Hepatocyte (in vitro differentiated cells): ENCODE data around the gene CEACAM20. TPM values are rescaled to one million over a fixed set of nuclear protein-coding genes. Genes with fewer than 3 reads are reported as not detected.

ENCODE experiments used
- DNase-seq: peaks from one replicate; pipeline ENCODE4 v3.0.0-alpha.2; 2016; ENCODE audit warnings: low spot score
- H2AFZ ChIP-seq: fragments of 200-600 bp; sonication (generic); 2 replicates; pipeline ENCODE4 v1.6.0; 2016; ENCODE audit warnings: antibody characterized with exemption, mild to moderate bottlenecking
- H3K27ac ChIP-seq: fragments of 200-600 bp; sonication (generic); 2 replicates; pipeline ENCODE4 v1.5.1; 2016; ENCODE audit warnings: mild to moderate bottlenecking
- H3K27me3 ChIP-seq: fragments of 200-600 bp; sonication (generic); 2 replicates; pipeline ENCODE4 v1.6.1; 2016
- H3K36me3 ChIP-seq: fragments of 200-600 bp; sonication (generic); replicated peaks from 2 replicates; pipeline ENCODE4 v1.5.1; 2016; ENCODE audit warnings: low read depth; ENCODE audit not compliant: insufficient read depth
- H3K4me1 ChIP-seq: fragments of 200-600 bp; sonication (generic); 2 replicates; pipeline ENCODE4 v1.5.1; 2016; ENCODE audit warnings: mild to moderate bottlenecking, moderate library complexity; ENCODE audit not compliant: insufficient read depth
- H3K4me2 ChIP-seq: fragments of 200-600 bp; sonication (generic); 2 replicates; pipeline ENCODE4 v1.6.0; 2016
- H3K4me3 ChIP-seq: fragments of 200-600 bp; sonication (generic); 2 replicates; pipeline ENCODE4 v1.5.1; 2016; ENCODE audit warnings: mild to moderate bottlenecking
- H3K79me2 ChIP-seq: fragments of 200-600 bp; sonication (generic); 2 replicates; pipeline ENCODE4 v1.6.0; 2017; ENCODE audit warnings: mild to moderate bottlenecking
- H3K9me2 ChIP-seq: fragments of 200-600 bp; sonication (generic); replicated peaks from 2 replicates; pipeline ENCODE4 v1.6.0; 2017; ENCODE audit warnings: mild to moderate bottlenecking; ENCODE audit not compliant: insufficient read depth
- H3K9me3 ChIP-seq: fragments of 200-600 bp; sonication (generic); 2 replicates; pipeline ENCODE4 v1.5.1; 2016; ENCODE audit warnings: low read depth, mild to moderate bottlenecking
- H4K20me1 ChIP-seq: fragments of 200-600 bp; sonication (generic); 2 replicates; pipeline ENCODE4 v1.6.0; 2016; ENCODE audit warnings: mild to moderate bottlenecking; ENCODE audit not compliant: insufficient read depth, poor library complexity, severe bottlenecking
- CTCF ChIP-seq: fragments of 200-600 bp; sonication (generic); IDR thresholded peaks from 2 replicates; pipeline ENCODE4 v1.5.1; 2016; ENCODE audit warnings: antibody characterized with exemption, mild to moderate bottlenecking; ENCODE audit not compliant: poor library complexity
- EZH2 ChIP-seq: fragments of 200-600 bp; sonication (generic); IDR thresholded peaks from 2 replicates; pipeline ENCODE4 v1.6.1; 2016; ENCODE audit warnings: antibody characterized with exemption, mild to moderate bottlenecking, borderline replicate concordance
- EZH2phosphoT487 ChIP-seq: fragments of 200-600 bp; sonication (generic); IDR thresholded peaks from one replicate; pipeline ENCODE4 v1.6.1; 2018; ENCODE audit warnings: antibody characterized with exemption, mild to moderate bottlenecking, low read depth, moderate library complexity; ENCODE audit not compliant: unreplicated experiment, severe bottlenecking
- WGBS: methylation state at CpG from one replicate; pipeline ENCODE4 v1.1.6; 2016; ENCODE audit warnings: low lambda C conversion rate; ENCODE audit errors: missing lambda C conversion rate; 5-methylcytosine and 5-hydroxymethylcytosine counted together
- polyA plus RNA-seq: library from polyadenylated mRNA; unstranded; fragments of >200 nt; fragmentation: Nextera tagmentation; extraction: Ambion mirVana; gene quantifications from 2 replicates; pipeline ENCODE4 v1.2.1, GENCODE V29; 2016
- total RNA-seq: library from RNA; depleted of rRNA; stranded (reverse); fragments of >200 nt; gene quantifications from 2 replicates; pipeline ENCODE4 v1.2.3, GENCODE V29; 2014

The CEACAM20 gene
- total and polyA plus RNA-seq, 2 experiments from 2014 or later = 0.39 to 1.5 TPM

DNA sequence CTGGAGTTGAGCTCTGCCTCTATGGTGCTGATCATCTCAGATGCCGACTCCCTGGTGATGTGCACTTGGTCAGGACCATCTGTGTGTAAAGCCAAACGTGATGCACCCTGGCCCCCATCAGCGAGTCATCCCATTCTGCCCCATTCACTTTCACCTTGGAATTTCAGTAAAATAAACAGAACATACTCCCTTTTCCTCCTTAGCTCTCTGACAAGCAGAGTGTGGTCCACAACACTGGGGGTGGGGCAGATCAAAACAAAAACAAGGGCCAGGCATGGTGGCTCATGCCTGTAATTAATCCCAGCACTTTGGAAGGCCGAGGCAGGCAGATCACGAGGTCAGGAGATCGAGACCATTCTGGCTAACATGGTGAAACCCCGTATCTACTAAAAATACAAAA, 12.3 kb downstream of the CEACAM20 start:
- no peak overlapping the region for H2AFZ ChIP-seq
- no peaks in the 10 kb centered on the region for H4K20me1 ChIP-seq
- no peak for DNase-seq
- H3K27ac ChIP-seq = no peak overlapping the region
- no peaks in the 10 kb centered on the region for H3K9me2 ChIP-seq
- H3K4me1 ChIP-seq = no peaks in the 10 kb centered on the region
- H3K4me3 ChIP-seq = no peak overlapping the region
- H3K9me3 ChIP-seq = no peaks in the 10 kb centered on the region
- no peaks in the 10 kb centered on the region for H3K36me3 ChIP-seq
- no peak overlapping the region for H3K4me2 ChIP-seq
- no peaks in the 10 kb centered on the region for H3K79me2 ChIP-seq
- WGBS = 87% methylated on average over 7 of the region's 7 CpGs
- TF ChIP-seq CTCF (no peak), EZH2phosphoT487 (no peak), EZH2 (no peak)
- no peaks in the 10 kb centered on the region for H3K27me3 ChIP-seq

GRCh38 chr19:44515907-44516306, 13.6 kb downstream of the CEACAM20 start:
- no peaks in the 10 kb centered on the region for H3K9me3 ChIP-seq
- no peak overlapping the region for H2AFZ ChIP-seq
- H3K27me3 ChIP-seq = no peaks in the 10 kb centered on the region
- H3K9me2 ChIP-seq = no peaks in the 10 kb centered on the region
- WGBS = 84% methylated on average over 1 of the region's 1 CpG
- H3K36me3 ChIP-seq = no peaks in the 10 kb centered on the region
- no peak for TF ChIP-seq EZH2
- no peak for TF ChIP-seq EZH2phosphoT487
- no peak overlapping the region for H3K4me2 ChIP-seq
- H3K79me2 ChIP-seq = no peaks in the 10 kb centered on the region
- DNase-seq = no peak
- no peaks in the 10 kb centered on the region for H4K20me1 ChIP-seq
- no peak overlapping the region for H3K4me3 ChIP-seq
- H3K27ac ChIP-seq = no peak overlapping the region
- H3K4me1 ChIP-seq = no peaks in the 10 kb centered on the region

DNA sequence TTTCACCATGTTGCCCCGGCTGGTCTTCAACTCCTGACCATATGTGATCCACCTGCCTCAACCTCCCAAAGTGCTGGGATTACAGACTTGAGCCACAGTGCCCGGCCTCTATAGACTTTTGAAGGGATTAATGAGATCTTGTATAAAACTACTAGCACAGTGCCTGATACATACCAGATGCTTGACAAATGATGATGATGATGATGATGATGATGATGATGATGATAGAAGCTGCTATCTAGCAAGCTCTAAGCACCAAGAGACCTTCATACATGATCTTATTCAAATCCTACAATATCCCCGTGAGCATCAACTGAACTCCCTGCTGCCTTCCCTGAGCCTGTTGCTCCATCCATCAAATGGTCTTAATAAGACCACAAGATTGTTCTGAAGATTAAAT, 14.4 kb downstream of the CEACAM20 start:
- no peak for TF ChIP-seq EZH2
- no peak for TF ChIP-seq EZH2phosphoT487
- TF ChIP-seq CTCF = no peak
- no peak overlapping the region for H3K4me2 ChIP-seq
- WGBS = 81% methylated on average over 3 of the region's 3 CpGs
- DNase-seq = no peak
- no peaks in the 10 kb centered on the region for H3K9me2 ChIP-seq
- H3K27ac ChIP-seq = no peak overlapping the region
- no peaks in the 10 kb centered on the region for H3K27me3 ChIP-seq
- no peak overlapping the region for H2AFZ ChIP-seq
- H3K79me2 ChIP-seq = no peaks in the 10 kb centered on the region
- no peaks in the 10 kb centered on the region for H4K20me1 ChIP-seq
- no peaks in the 10 kb centered on the region for H3K36me3 ChIP-seq
- no peaks in the 10 kb centered on the region for H3K4me1 ChIP-seq
- no peaks in the 10 kb centered on the region for H3K9me3 ChIP-seq
- no peak overlapping the region for H3K4me3 ChIP-seq

- Histone ChIP-seq H3K27me3 (no peaks in the 10 kb centered on the region), H2AFZ (no peak overlapping the region), H3K36me3 (no peaks in the 10 kb centered on the region), H3K9me3 (no peaks in the 10 kb centered on the region), H3K4me3 (no peak overlapping the region), H4K20me1 (no peaks in the 10 kb centered on the region), H3K27ac (no peak overlapping the region), H3K4me1 (no peaks in the 10 kb centered on the region), H3K9me2 (no peaks in the 10 kb centered on the region), H3K79me2 (no peaks in the 10 kb centered on the region), H3K4me2 (no peak overlapping the region)
- WGBS = 39% methylated on average over 12 of the region's 12 CpGs
- DNase-seq = peak; percentile 32
- no peak for TF ChIP-seq EZH2
- peak; percentile 49 for TF ChIP-seq CTCF
Measured at GRCh38 chr19:44512326-44513298, 16.9 kb downstream of the CEACAM20 start.
